AG09309 (cell line): ENCODE results near the gene STK33.
"Not testable (repeated sequence)": the region's sequence is repeated elsewhere in the genome, so short reads cannot be mapped to it uniquely, and the experiment has no call there.

Experiments
- DNase-seq: peaks from one replicate; pipeline ENCODE4 v3.0.0-alpha.2; 2010; ENCODE audit warnings: low read depth
- H3K4me3 ChIP-seq: 2 replicates; pipeline ENCODE4 v1.5.1; 2011; ENCODE audit warnings: mild to moderate bottlenecking, low read depth, low read length, moderate library complexity; ENCODE audit not compliant: control insufficient read depth
- CTCF ChIP-seq: IDR thresholded peaks from 2 replicates; pipeline ENCODE4 v1.5.1; 2011; ENCODE audit warnings: mild to moderate bottlenecking, low read depth, low read length, inconsistent platforms; ENCODE audit not compliant: insufficient read depth, control insufficient read depth; ENCODE audit errors: missing control alignments

Gene STK33

GRCh38 chr11:8477680-8478079, 116.3 kb downstream of the STK33 start:
- no peak for DNase-seq
- no peak for TF ChIP-seq CTCF
- H3K4me3 ChIP-seq = no peak overlapping the region

GRCh38 chr11:8477151-8477550, 116.9 kb downstream of the STK33 start:
- no peak overlapping the region for H3K4me3 ChIP-seq
- TF ChIP-seq CTCF = no peak
- no peak for DNase-seq

DNA sequence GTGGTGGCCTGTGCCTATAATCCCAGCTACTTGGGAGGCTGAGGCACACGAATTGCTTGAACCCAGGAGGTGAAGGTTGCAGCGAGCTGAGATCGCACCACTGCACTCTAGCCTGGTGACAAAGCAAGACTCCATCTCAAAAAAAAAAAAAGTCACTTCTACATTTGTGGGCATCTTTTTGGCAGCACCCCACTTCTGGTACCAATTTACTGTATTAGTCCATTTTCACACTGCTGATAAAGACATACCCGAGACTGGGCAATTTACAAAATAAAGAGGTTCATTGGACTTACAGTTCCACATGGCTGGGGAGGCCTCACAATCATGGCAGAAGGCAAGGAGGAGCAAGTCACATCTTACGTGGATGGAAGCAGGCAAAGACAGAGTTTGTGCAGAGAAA, 126.2 kb downstream of the STK33 start:
- not testable (repeated sequence) for DNase-seq, H3K4me3 ChIP-seq

- H3K4me3 ChIP-seq, DNase-seq: not testable (repeated sequence)
Observed at GRCh38 chr11:8467356-8467755, 126.7 kb downstream of the STK33 start.

DNA sequence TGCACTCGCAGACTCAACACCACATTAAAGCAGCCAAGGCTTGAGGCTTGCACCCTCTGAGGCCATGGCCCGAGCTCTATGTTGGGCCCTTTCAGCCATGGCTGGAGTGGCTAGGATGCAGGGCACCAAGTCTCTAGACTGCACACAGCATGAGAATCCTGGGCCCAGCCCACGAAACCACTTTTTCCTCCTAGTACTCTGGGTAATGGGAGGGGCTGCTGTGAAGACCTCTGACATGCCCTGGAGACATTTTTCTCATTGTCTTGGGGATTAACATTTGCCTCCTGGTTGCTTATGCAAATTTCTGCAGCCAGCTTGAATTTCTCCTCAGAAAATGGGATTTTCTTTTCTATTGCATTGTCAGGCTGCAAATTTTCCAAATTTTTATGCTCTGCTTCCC, 127.1 kb downstream of the STK33 start:
- not testable (repeated sequence) for H3K4me3 ChIP-seq, DNase-seq

GRCh38 chr11:8459711-8460399, 134.2 kb downstream of the STK33 start:
- TF ChIP-seq CTCF = no peak
- no peak for DNase-seq
- no peak overlapping the region for H3K4me3 ChIP-seq

GRCh38 chr11:8442301-8442700, 151.7 kb downstream of the STK33 start:
- no peak overlapping the region for H3K4me3 ChIP-seq
- no peak for TF ChIP-seq CTCF
- DNase-seq = no peak

- DNase-seq = no peak
- H3K4me3 ChIP-seq = no peak overlapping the region
- no peak for TF ChIP-seq CTCF
Observed at GRCh38 chr11:8440649-8441048, 153.4 kb downstream of the STK33 start.
